B cell (primary cell): ENCODE measurements around the gene MROH8.

ENCODE experiments used
- CTCF ChIP-seq: fragments of 200-600 bp; IDR thresholded peaks from one replicate; pipeline ENCODE4 v1.8.0; 2022; ENCODE audit warnings: antibody characterized with exemption, mild to moderate bottlenecking
- EZH2 ChIP-seq: IDR thresholded peaks from 2 replicates; pipeline ENCODE4 v1.6.1; 2012; ENCODE audit warnings: borderline replicate concordance, low read depth, mild to moderate bottlenecking, moderate library complexity, low read length; ENCODE audit not compliant: insufficient read depth, poor library complexity, severe bottlenecking

- TF ChIP-seq CTCF, result no peak
- TF ChIP-seq EZH2, result no peak
Measured at GRCh38 chr20:37102571-37102970, 76.8 kb downstream of the MROH8 start.
